LNCAP (cell line): ENCODE results near the gene UNC5B.

Experiments
- CTCF ChIP-seq: fragments of 450-650 bp; IDR thresholded peaks from 2 replicates; pipeline ENCODE4 v1.5.1; 2017; ENCODE audit warnings: mild to moderate bottlenecking

The UNC5B gene

DNA sequence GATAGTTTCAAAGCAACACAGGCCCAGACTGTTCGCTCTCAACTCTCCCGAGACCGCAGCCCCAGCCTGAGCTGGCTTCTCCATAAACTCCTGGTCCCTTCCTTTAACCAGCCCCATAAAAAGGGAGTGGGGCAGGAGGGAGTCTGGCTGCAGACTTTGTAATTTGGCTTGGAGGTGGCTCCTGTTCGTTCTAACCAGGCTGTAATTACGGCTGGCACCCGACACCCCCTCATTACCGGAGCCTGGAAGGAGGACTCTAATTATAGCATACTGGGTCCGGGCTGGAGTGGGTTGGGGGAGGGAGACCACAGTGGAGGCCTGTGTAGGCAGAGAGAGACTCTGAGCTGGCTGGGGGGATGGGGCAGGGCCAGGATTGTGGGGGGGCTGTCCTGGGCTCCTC, 49.7 kb downstream of the UNC5B start:
- no peak for TF ChIP-seq CTCF

DNA sequence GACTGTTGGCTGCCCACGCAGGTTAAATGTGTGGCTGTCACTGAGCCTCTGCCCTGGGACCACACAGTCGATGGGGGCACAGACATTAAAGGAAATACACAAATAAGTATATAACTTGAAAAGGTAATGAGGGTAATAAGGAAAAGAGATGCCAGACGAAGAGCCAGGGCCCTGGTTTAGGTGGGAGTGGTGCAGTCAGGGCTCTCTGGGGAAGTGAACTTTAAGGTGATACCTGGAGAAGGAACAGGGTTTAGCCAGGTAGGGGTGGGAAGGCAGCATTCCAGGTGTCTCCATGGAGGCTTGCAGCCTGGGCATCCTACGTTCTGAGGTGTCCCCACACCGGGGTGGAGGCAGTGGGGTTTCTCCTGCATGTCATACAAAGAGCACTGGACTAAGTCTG, 50.4 kb downstream of the UNC5B start:
- no peak for TF ChIP-seq CTCF

DNA sequence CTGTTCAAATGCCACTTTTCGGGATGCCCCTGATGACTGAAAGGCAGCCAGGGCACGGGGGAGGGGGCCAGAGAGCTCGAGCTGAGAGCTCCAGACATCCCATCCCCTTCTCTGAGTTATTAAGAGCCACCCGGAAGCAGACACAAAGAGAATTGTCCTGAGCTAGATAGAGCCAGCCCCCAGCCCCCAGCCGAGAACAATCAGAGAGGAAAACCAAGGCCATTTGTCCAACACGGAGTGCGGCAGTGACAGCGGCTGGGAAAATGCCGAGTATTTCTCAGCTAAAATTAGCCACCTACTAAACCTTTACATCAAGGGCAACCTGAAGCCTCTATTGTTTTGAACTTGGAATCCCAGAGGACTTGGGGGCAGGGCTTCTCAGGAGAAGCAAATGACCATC, 51.0 kb downstream of the UNC5B start:
- TF ChIP-seq CTCF = no peak

DNA sequence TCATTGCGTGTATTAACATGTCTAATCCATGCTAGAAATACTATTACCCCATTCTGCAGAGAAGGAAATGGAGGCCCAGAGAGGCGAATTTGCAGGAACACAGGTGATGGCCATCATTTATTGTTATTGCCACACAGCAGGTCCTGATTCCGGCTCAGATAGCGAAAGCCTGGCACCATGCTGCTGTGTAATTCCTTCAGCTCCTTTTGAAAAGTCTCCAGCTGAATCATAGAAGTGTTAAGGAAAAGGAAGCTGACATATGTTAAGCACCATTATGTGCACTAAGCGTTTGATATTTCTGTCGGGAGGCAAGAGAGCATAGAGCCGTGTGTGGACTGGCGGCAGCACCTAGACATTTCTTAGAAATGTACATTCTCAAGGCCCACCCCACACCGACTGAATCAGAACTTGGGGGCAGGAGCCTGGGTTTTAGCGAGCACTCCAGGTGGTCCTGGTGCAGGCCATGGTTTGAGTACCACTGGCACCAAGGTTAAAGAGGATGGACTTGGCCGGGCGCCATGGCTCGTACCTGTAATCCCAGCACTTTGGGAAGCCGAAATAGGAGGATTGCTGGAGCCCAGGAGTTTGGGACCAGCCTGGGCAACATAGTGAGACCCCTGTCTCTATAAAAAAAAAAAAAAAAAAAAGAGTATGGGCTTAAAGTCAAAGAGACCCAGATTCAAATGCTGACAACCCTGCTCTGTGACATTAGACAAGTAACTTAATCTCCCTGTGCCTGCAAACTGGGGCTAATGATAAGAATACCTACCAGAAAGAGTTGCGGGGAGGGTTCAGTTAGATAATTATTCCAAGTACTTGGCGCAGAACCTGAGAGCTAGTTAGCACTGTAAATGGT, 52.2 kb downstream of the UNC5B start:
- no peak for TF ChIP-seq CTCF

DNA sequence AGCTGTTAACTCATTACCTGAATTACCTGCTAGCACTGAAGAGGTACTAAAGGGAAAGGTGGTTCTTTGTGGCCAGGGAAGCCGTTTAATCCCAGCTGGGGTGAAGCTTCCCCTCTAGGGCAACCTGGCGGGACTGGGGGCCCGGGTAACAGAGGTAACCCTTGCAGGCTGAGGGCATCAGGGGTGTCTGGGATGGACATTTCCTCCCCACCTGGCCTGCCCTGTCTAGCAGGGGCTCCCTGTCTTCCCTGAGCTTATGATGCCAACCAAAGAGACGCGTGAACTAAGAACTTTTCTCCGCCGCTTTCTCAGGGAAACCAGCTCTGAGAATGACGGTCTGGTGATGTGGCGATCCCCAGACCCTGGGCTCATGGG, 52.8 kb downstream of the UNC5B start:
- TF ChIP-seq CTCF = no peak

DNA sequence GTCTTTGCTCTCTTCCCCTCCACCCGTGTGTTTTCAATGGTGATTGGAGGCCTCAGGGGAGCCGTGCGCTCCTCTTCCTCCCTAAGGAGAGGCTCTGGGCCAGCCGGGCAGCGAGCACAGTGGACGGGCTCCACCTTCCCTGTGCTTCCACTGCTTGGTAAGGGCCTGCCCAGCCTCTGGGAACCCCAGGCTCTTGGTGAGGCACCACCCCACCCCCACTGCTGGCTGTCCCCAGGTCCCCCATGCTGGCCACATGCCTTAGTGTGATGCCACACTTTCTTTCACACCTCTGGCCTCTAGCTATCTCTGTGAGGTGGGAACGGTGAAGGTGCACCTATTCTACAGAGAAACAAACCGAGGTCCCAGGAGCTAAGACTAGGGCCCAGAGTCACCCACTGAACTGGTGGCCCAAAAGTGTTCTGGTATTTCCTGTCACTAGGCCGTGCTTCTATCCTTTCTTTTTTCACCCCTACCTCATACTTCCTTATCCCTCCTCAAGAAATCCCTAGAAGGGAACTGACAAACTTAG, 53.3 kb downstream of the UNC5B start:
- TF ChIP-seq CTCF = no peak

DNA sequence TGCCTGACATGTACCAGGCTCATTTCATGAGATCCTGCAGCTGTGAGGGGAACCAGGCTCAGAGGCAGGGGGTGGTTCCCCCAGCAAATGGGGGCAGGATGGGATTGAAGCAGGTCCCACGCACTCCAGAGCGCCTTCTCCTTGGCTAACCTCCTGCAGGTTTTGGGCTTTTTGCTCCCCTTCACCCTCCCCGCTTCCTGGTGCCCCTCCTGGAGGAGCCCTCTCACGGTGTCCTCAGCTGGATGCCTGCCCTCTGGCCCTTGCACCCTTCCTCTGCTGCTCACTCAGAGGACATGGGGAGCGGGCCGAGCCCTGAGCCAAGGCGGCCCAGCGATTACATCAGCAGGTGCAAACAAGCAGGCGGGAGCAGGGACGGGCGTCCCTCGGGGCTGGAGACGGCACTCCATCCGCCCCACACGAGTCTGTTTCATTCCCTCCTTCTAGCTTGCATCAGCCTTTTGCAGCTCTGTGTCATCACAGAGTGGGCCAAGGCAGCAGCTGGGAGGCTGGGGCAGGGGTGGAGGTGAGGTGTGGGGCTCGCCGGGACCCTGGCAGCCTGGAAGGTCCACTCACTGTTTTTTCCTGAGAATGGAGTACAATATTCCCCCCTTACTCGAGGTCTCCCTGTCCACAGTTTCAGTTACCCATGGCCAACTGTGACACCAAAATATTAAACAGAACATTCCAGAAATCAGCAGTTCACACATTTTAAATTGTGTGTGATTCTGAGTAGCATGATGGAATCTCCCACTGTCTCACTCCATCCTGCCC, 54.0 kb downstream of the UNC5B start:
- TF ChIP-seq CTCF = no peak
